Measurements from ENCODE around the gene NUP214. TPM values are rescaled to one million over a fixed set of nuclear protein-coding genes. Genes with fewer than 3 reads are reported as not detected.

The NUP214 gene
- total RNA-seq, 2 donors from 2014 or later, result 29.5 to 31.6 TPM

DNA sequence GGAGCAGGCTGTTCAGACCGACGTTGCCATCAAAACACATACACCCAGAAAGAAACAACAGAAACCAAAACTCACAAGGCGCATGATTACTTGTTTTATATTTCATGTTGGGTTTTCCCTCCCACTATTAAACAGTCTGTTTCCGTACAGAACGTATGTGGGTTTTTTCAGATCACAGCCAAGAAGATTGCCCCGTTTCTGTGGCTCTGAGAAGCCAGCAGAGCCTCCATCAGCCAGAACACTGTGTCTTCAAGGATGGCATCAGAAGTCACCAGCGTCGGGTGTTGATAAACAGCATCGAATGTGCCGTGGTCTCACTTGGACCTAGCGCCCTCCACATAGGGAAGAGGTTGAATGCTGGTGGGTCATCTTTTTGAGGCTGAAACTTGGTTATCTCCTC, 108.2 kb downstream of the NUP214 start:
- Histone ChIP-seq H3K27ac (peak overlapping the region; percentile 79 to 96), H3K27me3 (no peaks in the 10 kb centered on the region)
- no peak for DNase-seq (ENCODE audit: low spot score)

DNA sequence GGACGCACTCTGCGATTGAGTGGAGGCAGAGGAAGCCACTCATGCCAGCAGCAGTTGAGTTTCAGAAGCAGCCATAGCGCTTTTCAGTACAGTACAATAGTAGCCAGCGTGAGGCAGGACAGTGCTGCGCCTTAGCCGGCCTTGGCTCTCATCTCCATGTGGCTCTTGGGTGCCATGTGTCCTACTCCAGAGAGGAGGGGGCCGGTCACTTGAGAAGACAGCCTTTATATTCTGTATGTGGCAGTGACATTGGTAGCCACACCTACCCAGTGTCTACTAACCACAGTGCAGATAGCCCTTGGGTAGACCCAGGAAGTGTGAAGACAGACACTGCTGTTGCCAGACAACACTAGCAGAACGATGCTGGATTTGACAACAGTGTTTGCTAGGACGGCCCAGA, 108.6 kb downstream of the NUP214 start:
- Histone ChIP-seq H3K27me3 (no peaks in the 10 kb centered on the region), H3K9me3 (no peaks in the 10 kb centered on the region), H3K4me1 (peaks cover 0 to 43% of the 10 kb centered on the region in 2 donors), H3K36me3 (peaks cover 25% of the 10 kb centered on the region), H3K4me3 (peak overlapping the region; percentile 13 to 21), H3K27ac (peak overlapping the region; percentile 79 to 96)
- DNase-seq (ENCODE audit: low spot score), result no peak
- TF ChIP-seq, protein P1, sequence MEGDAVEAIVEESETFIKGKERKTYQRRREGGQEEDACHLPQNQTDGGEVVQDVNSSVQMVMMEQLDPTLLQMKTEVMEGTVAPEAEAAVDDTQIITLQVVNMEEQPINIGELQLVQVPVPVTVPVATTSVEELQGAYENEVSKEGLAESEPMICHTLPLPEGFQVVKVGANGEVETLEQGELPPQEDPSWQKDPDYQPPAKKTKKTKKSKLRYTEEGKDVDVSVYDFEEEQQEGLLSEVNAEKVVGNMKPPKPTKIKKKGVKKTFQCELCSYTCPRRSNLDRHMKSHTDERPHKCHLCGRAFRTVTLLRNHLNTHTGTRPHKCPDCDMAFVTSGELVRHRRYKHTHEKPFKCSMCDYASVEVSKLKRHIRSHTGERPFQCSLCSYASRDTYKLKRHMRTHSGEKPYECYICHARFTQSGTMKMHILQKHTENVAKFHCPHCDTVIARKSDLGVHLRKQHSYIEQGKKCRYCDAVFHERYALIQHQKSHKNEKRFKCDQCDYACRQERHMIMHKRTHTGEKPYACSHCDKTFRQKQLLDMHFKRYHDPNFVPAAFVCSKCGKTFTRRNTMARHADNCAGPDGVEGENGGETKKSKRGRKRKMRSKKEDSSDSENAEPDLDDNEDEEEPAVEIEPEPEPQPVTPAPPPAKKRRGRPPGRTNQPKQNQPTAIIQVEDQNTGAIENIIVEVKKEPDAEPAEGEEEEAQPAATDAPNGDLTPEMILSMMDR (IDR thresholded peaks at IDR 0.05), result no peak

More for the DNA sequence above, 108.2 kb downstream of the NUP214 start:
- H3K9me3 ChIP-seq, result no peaks in the 10 kb centered on the region
- peaks cover 0 to 39% of the 10 kb centered on the region in 2 donors for H3K4me1 ChIP-seq
- TF ChIP-seq, protein P1 (IDR thresholded peaks at IDR 0.05), result no peak
- H3K4me3 ChIP-seq, result peak overlapping the region; percentile 13 to 21
- H3K36me3 ChIP-seq, result peaks cover 25% of the 10 kb centered on the region

DNA sequence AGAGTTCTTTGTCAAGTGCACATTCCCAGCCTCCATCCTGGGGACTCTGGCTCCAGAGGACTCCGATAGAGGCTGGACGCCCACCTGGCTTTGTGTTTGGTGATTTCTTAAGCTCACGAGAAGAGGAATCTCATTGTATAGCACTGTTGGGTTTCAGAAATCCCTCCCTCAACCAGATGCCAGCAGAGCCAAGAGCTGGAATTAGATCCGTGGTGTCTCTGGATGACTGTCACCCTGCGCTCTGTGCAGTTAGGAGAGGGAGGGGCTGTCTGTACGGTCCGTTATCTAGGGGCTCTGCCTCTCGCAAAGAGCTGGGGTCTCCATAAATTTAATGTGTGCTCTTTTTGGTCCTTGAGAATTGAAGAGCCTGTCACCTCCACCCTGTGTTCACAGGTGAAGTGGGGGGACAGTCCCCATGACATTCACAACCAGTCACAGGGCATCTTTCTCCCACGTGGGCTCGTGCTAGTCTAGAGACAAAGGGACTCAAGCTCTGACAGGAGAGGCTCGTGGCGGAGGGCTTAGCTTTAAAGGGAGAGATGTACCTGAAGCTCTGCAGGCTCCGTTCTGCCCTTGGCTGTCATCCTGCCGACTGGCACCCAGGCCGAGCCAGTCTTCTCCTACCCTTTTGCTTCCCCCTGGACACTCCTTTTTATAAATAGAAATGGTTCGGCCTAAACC, 109.6 kb downstream of the NUP214 start:
- Histone ChIP-seq H3K4me3 (peak overlapping the region in 1 of 2 donors; percentile 0), H3K4me1 (peaks cover 0 to 49% of the 10 kb centered on the region in 2 donors), H3K27me3 (no peaks in the 10 kb centered on the region), H3K9me3 (no peaks in the 10 kb centered on the region), H3K36me3 (peaks cover 25% of the 10 kb centered on the region), H3K27ac (peak overlapping the region; percentile 79 to 96)
- TF ChIP-seq, protein P1 (IDR thresholded peaks at IDR 0.05), result no peak
- no peak for DNase-seq (ENCODE audit: low spot score)

DNA sequence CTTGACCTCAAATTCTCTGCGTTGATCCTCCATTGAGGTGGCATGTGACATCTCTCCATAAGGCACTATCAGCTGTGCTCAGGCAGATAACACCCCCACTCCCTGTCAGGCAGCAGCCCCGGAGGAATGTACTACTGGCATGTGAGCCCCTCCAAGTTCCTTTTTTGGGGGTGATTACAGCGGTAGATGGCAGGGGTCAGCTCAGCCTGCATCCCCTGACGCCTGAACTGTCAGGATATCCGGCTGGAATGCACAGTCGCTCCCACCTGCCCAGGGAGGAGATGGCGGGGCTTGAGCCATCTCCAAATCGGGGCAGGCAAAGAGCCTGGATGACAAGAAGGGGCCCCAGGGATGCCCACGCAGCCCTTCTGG, 110.1 kb downstream of the NUP214 start:
- Histone ChIP-seq H3K36me3 (peaks cover 22% of the 10 kb centered on the region), H3K27me3 (no peaks in the 10 kb centered on the region), H3K4me3 (no peak overlapping the region), H3K9me3 (no peaks in the 10 kb centered on the region), H3K4me1 (peaks cover 0 to 49% of the 10 kb centered on the region in 2 donors), H3K27ac (peak overlapping the region; percentile 79 to 96)
- TF ChIP-seq, protein P1 (IDR thresholded peaks at IDR 0.05), result no peak
- DNase-seq (ENCODE audit: low spot score), result no peak

DNA sequence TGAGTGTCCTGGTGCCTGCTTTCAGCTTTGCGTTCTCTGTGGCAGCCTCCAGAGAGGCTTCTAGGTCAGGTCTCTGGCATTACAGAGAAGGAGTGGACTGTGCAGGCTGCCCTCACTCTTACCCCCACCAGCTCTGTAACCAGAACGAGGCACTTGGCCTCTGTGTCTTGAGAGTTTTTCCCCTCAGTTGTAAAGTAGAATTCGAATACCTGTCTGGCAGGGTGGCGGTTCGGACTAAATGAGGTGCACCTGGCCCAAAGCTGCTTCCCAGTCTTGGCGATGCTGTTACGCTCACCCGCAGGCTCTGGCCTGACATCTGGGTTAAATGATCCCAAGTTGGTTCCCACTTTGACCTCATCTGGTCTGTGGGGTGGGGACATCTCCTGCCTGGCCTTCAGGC, 110.8 kb downstream of the NUP214 start:
- H3K27ac ChIP-seq, result peak overlapping the region; percentile 79 to 96
- H3K27me3 ChIP-seq, result no peaks in the 10 kb centered on the region
- peaks cover 0 to 49% of the 10 kb centered on the region in 2 donors for H3K4me1 ChIP-seq
- DNase-seq (ENCODE audit: low spot score), result no peak
- TF ChIP-seq, protein P1 (IDR thresholded peaks at IDR 0.05), result no peak
- peaks cover 15% of the 10 kb centered on the region for H3K36me3 ChIP-seq
- no peak overlapping the region for H3K4me3 ChIP-seq
- no peaks in the 10 kb centered on the region for H3K9me3 ChIP-seq

DNA sequence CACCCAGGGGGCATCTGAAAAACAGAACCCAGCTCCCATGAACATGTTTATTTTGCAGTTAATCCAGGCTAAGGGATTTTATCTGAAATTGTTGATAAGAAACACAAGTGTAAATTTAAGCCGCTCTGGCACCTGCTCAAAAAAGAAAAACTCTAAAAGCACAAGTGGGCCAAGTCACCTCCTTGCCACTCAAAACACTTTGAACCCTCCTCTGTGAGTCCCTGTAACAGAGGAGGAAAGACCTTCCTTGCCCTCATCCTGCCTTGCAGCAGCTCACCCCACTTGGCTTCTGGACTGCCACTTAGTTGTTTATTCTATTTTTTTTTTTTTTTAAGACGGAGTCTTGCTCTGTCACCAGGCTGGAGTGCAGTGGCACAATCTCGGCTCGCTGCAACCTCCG, 111.4 kb downstream of the NUP214 start:
- Histone ChIP-seq H3K9me3 (no peaks in the 10 kb centered on the region), H3K4me3 (no peak overlapping the region), H3K4me1 (peaks cover 0 to 49% of the 10 kb centered on the region in 2 donors), H3K27ac (peak overlapping the region; percentile 79 to 96), H3K27me3 (no peaks in the 10 kb centered on the region), H3K36me3 (peaks cover 12% of the 10 kb centered on the region)
- no peak for DNase-seq (ENCODE audit: low spot score)
- TF ChIP-seq, protein P1 (IDR thresholded peaks at IDR 0.05), result no peak
